ENCODE data around the gene CHST12. TPM values are rescaled to one million over a fixed set of nuclear protein-coding genes. Genes with fewer than 3 reads are reported as not detected.
A peak's percentile ranks its signal among the peaks of the same experiment; 100 is the strongest.

Gene CHST12
- total and polyA plus RNA-seq, 10 of the 15 experiments (the other 5 are each of a cell fraction or from before 2014, with no cell fraction given) = 0.05 to 14.2 (median 3.3) TPM

DNA sequence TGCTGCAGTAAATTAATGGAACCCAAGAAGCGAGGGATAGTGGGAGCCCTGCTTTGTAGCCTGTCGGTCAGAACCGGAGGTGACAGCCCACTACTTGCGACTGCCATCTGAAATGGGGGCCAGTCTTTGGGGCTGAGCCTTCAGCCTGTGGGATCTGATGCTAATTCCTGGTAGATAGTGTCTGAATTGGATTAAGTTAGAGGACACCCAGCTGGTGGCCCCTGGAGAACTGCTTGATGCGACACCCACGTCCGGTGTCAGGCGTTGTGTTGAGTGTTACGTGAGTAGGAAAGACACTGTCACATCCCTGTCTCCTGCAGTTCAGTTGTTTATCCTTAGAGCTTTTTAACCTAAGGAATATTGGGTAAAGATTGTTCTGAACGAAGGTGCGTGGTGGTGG is 43.8 kb upstream of the CHST12 start:
- Histone ChIP-seq H3K36me3 (ENCODE audit: control insufficient read depth in 2 of 2, insufficient read depth in 2 of 2, low read length in 1 of 2) (peaks cover 18 to 30% of the 10 kb centered on the region in 2 experiments), H3K27me3 (replicated peaks in 1 of 2; ENCODE audit: control insufficient read depth in 2 of 2, insufficient read depth in 2 of 2, low read length in 1 of 2) (no peaks in the 10 kb centered on the region), H4K20me1 (ENCODE audit: control insufficient read depth, insufficient read depth) (peaks cover 3% of the 10 kb centered on the region; the same call in 1 of the 2 replicates), H2AFZ (ENCODE audit: control insufficient read depth, low read depth, low read length) (no peak overlapping the region), H3K79me2 (ENCODE audit: control insufficient read depth, insufficient read depth, low read length) (peaks cover 63% of the 10 kb centered on the region), H3K4me3 (peak overlapping the region; percentile 39; the same call in 1 of the 2 replicates), H3K4me1 (ENCODE audit: control insufficient read depth, insufficient read depth, low read length) (peaks cover 7% of the 10 kb centered on the region), H3K27ac (ENCODE audit: control insufficient read depth, insufficient read depth) (no peak overlapping the region), H3K4me2 (ENCODE audit: control insufficient read depth, insufficient read depth) (no peak overlapping the region), H3K9ac (ENCODE audit: control insufficient read depth, insufficient read depth, low read length) (no peak overlapping the region), H3K9me3 (replicated peaks; ENCODE audit: control insufficient read depth, insufficient read depth, low read length) (no peaks in the 10 kb centered on the region)
- intact Hi-C loops (cut with micrococcal nuclease; ENCODE audit: unreplicated experiment) (no loop called here), in situ Hi-C loops (cut with MboI) (no loop called here)
- BruUV-seq (replicated peaks) = no TSS peak
- DNase-seq (ENCODE audit: low read depth, low spot score) (no peak), ATAC-seq (no peak), FAIRE-seq (no peak)
- ChIA-PET CTCF (interaction anchor here (0.8 to 3.4 kb wide), 3 partner anchors 11 to 781 kb away, joined by 3 to 14 read pairs (median 5); no protein-coding TSS in a partner anchor), POLR2A (no interaction called here), RAD21 (ENCODE audit: unreplicated experiment) (no interaction called here), SMC1A (ENCODE audit: uncharacterized antibody, unreplicated experiment) (no interaction called here)
- WGBS (ENCODE audit: insufficient coverage, insufficient replicate concordance, low lambda C conversion rate, missing lambda C conversion rate) = 93% methylated on average over 11 of the region's 11 CpGs
- TF ChIP-seq SMAD5 (IDR thresholded peaks at IDR 0.05; ENCODE audit: low read depth) (no peak), NR2C1 (IDR thresholded peaks at IDR 0.05) (no peak), YY1 (IDR thresholded peaks at IDR 0.05; ENCODE audit: low read depth, low read length) (no peak), SPI1 (IDR thresholded peaks at IDR 0.05; ENCODE audit: borderline replicate concordance, insufficient read depth, low read depth, low read length) (no peak), NFXL1 (IDR thresholded peaks at IDR 0.05; ENCODE audit: borderline replicate concordance) (no peak), CBX3 (IDR thresholded peaks at IDR 0.05; ENCODE audit: borderline replicate concordance, low read depth) (no peak), KAT2A (conservative IDR thresholded peaks at IDR 0.05; ENCODE audit: control insufficient read depth, low read depth, low read length) (no peak)
- TF ChIP-seq, protein P1, sequence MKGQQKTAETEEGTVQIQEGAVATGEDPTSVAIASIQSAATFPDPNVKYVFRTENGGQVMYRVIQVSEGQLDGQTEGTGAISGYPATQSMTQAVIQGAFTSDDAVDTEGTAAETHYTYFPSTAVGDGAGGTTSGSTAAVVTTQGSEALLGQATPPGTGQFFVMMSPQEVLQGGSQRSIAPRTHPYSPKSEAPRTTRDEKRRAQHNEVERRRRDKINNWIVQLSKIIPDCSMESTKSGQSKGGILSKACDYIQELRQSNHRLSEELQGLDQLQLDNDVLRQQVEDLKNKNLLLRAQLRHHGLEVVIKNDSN (IDR thresholded peaks at IDR 0.05; ENCODE audit: borderline replicate concordance, extremely low read length, insufficient read depth, low read depth, low read length) = no peak
- TF ChIP-seq, protein P2, sequence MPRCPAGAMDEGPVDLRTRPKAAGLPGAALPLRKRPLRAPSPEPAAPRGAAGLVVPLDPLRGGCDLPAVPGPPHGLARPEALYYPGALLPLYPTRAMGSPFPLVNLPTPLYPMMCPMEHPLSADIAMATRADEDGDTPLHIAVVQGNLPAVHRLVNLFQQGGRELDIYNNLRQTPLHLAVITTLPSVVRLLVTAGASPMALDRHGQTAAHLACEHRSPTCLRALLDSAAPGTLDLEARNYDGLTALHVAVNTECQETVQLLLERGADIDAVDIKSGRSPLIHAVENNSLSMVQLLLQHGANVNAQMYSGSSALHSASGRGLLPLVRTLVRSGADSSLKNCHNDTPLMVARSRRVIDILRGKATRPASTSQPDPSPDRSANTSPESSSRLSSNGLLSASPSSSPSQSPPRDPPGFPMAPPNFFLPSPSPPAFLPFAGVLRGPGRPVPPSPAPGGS (IDR thresholded peaks at IDR 0.05; ENCODE audit: borderline replicate concordance, insufficient read depth, low read depth, low read length, poor library complexity, severe bottlenecking) = no peak
- TF ChIP-seq, protein P3, sequence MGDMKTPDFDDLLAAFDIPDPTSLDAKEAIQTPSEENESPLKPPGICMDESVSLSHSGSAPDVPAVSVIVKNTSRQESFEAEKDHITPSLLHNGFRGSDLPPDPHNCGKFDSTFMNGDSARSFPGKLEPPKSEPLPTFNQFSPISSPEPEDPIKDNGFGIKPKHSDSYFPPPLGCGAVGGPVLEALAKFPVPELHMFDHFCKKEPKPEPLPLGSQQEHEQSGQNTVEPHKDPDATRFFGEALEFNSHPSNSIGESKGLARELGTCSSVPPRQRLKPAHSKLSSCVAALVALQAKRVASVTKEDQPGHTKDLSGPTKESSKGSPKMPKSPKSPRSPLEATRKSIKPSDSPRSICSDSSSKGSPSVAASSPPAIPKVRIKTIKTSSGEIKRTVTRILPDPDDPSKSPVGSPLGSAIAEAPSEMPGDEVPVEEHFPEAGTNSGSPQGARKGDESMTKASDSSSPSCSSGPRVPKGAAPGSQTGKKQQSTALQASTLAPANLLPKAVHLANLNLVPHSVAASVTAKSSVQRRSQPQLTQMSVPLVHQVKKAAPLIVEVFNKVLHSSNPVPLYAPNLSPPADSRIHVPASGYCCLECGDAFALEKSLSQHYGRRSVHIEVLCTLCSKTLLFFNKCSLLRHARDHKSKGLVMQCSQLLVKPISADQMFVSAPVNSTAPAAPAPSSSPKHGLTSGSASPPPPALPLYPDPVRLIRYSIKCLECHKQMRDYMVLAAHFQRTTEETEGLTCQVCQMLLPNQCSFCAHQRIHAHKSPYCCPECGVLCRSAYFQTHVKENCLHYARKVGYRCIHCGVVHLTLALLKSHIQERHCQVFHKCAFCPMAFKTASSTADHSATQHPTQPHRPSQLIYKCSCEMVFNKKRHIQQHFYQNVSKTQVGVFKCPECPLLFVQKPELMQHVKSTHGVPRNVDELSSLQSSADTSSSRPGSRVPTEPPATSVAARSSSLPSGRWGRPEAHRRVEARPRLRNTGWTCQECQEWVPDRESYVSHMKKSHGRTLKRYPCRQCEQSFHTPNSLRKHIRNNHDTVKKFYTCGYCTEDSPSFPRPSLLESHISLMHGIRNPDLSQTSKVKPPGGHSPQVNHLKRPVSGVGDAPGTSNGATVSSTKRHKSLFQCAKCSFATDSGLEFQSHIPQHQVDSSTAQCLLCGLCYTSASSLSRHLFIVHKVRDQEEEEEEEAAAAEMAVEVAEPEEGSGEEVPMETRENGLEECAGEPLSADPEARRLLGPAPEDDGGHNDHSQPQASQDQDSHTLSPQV (IDR thresholded peaks at IDR 0.05) = no peak
- TF ChIP-seq, protein P4, sequence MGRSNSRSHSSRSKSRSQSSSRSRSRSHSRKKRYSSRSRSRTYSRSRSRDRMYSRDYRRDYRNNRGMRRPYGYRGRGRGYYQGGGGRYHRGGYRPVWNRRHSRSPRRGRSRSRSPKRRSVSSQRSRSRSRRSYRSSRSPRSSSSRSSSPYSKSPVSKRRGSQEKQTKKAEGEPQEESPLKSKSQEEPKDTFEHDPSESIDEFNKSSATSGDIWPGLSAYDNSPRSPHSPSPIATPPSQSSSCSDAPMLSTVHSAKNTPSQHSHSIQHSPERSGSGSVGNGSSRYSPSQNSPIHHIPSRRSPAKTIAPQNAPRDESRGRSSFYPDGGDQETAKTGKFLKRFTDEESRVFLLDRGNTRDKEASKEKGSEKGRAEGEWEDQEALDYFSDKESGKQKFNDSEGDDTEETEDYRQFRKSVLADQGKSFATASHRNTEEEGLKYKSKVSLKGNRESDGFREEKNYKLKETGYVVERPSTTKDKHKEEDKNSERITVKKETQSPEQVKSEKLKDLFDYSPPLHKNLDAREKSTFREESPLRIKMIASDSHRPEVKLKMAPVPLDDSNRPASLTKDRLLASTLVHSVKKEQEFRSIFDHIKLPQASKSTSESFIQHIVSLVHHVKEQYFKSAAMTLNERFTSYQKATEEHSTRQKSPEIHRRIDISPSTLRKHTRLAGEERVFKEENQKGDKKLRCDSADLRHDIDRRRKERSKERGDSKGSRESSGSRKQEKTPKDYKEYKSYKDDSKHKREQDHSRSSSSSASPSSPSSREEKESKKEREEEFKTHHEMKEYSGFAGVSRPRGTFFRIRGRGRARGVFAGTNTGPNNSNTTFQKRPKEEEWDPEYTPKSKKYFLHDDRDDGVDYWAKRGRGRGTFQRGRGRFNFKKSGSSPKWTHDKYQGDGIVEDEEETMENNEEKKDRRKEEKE (IDR thresholded peaks at IDR 0.05) = no peak

Measured in GM12878 (cell line).